ENCODE measurements around the gene PTPRD. TPM values are rescaled to one million over a fixed set of nuclear protein-coding genes. Genes with fewer than 3 reads are reported as not detected.

PTPRD gene
- total RNA-seq, 1 experiment from 2014 or later, result 32.5 TPM

DNA sequence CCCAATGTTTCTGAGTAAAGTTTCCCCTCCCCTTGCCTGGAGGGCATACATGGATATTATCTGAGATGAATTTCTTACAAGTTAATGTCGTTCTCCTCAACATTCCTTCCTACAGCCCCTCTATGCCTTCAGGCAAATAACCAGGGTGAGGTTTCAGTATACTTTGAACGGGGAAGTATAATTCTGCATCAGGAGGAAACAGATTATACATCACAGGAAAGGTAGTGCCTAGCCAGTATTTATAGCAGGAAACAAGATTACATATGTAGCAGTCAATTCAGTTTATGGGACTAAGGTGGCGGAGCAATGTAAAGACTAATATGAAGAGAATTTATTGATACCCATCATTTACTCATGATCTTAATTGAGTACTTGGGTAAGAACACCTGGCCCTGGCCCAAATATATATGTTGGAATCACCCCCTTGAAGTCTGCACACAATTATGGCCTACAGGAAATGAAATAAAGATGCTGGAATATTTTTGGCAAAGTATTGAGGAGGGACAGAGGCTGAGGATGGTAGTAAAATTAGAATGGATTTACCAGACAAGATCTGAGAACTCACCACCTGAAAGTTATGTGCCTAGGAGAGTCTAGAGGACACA is 661.1 kb downstream of the PTPRD start:
- no peaks in the 10 kb centered on the region for H3K36me3 Mint-ChIP-seq (ENCODE audit: insufficient read depth in 1 of 3, low read depth in 3 of 3)
- H3K27me3 Mint-ChIP-seq (ENCODE audit: low read depth), result no peaks in the 10 kb centered on the region
- TF ChIP-seq, protein P1, sequence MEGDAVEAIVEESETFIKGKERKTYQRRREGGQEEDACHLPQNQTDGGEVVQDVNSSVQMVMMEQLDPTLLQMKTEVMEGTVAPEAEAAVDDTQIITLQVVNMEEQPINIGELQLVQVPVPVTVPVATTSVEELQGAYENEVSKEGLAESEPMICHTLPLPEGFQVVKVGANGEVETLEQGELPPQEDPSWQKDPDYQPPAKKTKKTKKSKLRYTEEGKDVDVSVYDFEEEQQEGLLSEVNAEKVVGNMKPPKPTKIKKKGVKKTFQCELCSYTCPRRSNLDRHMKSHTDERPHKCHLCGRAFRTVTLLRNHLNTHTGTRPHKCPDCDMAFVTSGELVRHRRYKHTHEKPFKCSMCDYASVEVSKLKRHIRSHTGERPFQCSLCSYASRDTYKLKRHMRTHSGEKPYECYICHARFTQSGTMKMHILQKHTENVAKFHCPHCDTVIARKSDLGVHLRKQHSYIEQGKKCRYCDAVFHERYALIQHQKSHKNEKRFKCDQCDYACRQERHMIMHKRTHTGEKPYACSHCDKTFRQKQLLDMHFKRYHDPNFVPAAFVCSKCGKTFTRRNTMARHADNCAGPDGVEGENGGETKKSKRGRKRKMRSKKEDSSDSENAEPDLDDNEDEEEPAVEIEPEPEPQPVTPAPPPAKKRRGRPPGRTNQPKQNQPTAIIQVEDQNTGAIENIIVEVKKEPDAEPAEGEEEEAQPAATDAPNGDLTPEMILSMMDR (conservative IDR thresholded peaks at IDR 0.05), result no peak
- H2BK120ac ChIP-seq (ENCODE audit: low read depth, low read length, poor library complexity, severe bottlenecking), result no peak overlapping the region
- H3K79me2 ChIP-seq (ENCODE audit: insufficient read depth, low read length), result no peaks in the 10 kb centered on the region
- H3K79me1 ChIP-seq (ENCODE audit: insufficient read depth, low read depth, low read length, poor library complexity, severe bottlenecking), result no peaks in the 10 kb centered on the region
- H4K5ac ChIP-seq (ENCODE audit: insufficient read length, low read depth, low read length), result no peak overlapping the region
- H3K18ac ChIP-seq (ENCODE audit: insufficient read length, low read depth, low read length), result no peak overlapping the region
- H3K4me3 Mint-ChIP-seq, result no peak overlapping the region
- no peaks in the 10 kb centered on the region for H3K9me3 Mint-ChIP-seq
- H3K27ac ChIP-seq (ENCODE audit: insufficient read length, low read depth, low read length), result no peak overlapping the region
- no peaks in the 10 kb centered on the region for H3K23me2 ChIP-seq (ENCODE audit: insufficient read length, low read depth, low read length, poor library complexity, severe bottlenecking)
- H4K20me1 ChIP-seq (ENCODE audit: control insufficient read depth, insufficient read depth, insufficient read length), result no peaks in the 10 kb centered on the region
- no peak overlapping the region for H3K14ac ChIP-seq (ENCODE audit: insufficient read depth, low read length)
- H3K23ac ChIP-seq (ENCODE audit: insufficient read length, low read depth, low read length), result no peak overlapping the region
- no peak overlapping the region for H4K8ac ChIP-seq (replicated peaks; ENCODE audit: insufficient read length, low read depth, low read length)
- WGBS (ENCODE audit: extremely low coverage, insufficient read length, low lambda C conversion rate), result no CpG with 5 or more reads among the region's 3 CpGs
- DNase-seq, result no peak
- no peak overlapping the region for H2AFZ ChIP-seq (ENCODE audit: low read length)
- no peaks in the 10 kb centered on the region for H3K9me3 ChIP-seq (ENCODE audit: control insufficient read depth, low read depth, low read length)
- no peak overlapping the region for H2BK5ac ChIP-seq (ENCODE audit: insufficient read length, low read length)
- H4K91ac ChIP-seq (ENCODE audit: insufficient read length, low read depth, low read length), result no peak overlapping the region
- no peak overlapping the region for H3K4me2 ChIP-seq (ENCODE audit: insufficient read depth, insufficient read length, low read length)
- H3T11ph ChIP-seq (ENCODE audit: low read length), result no peak overlapping the region
- no peak overlapping the region for H3K9ac ChIP-seq (ENCODE audit: extremely low read depth, insufficient read length, low read length)
- no peak overlapping the region for H2BK15ac ChIP-seq (ENCODE audit: low read depth, low read length)
- no peaks in the 10 kb centered on the region for H3K4me1 Mint-ChIP-seq
- H3K56ac ChIP-seq (ENCODE audit: insufficient read length, low read depth, low read length), result no peak overlapping the region
- no peaks in the 10 kb centered on the region for H3K27me3 ChIP-seq (ENCODE audit: insufficient read depth, low read length)
- H2BK12ac ChIP-seq (ENCODE audit: insufficient read length, low read depth, low read length), result no peak overlapping the region
- H2BK20ac ChIP-seq (ENCODE audit: low read depth, low read length, poor library complexity, severe bottlenecking), result no peak overlapping the region
- no peak overlapping the region for H3K27ac Mint-ChIP-seq
- no peak overlapping the region for H2AK5ac ChIP-seq (ENCODE audit: insufficient read length, low read length)
- no peaks in the 10 kb centered on the region for H3K4me1 ChIP-seq (ENCODE audit: insufficient read depth, low read length)
- H3K4ac ChIP-seq (ENCODE audit: low read depth, low read length), result no peak overlapping the region

All from H9 (cell line).